Measurements from ENCODE around the gene USP30. TPM values are rescaled to one million over a fixed set of nuclear protein-coding genes. Genes with fewer than 3 reads are reported as not detected.

USP30 gene
- total RNA-seq, 1 donor from 2014 or later, result 13.0 TPM

GRCh38 chr12:109102491-109102890, 50.1 kb downstream of the USP30 start:
- TF ChIP-seq, protein P1, sequence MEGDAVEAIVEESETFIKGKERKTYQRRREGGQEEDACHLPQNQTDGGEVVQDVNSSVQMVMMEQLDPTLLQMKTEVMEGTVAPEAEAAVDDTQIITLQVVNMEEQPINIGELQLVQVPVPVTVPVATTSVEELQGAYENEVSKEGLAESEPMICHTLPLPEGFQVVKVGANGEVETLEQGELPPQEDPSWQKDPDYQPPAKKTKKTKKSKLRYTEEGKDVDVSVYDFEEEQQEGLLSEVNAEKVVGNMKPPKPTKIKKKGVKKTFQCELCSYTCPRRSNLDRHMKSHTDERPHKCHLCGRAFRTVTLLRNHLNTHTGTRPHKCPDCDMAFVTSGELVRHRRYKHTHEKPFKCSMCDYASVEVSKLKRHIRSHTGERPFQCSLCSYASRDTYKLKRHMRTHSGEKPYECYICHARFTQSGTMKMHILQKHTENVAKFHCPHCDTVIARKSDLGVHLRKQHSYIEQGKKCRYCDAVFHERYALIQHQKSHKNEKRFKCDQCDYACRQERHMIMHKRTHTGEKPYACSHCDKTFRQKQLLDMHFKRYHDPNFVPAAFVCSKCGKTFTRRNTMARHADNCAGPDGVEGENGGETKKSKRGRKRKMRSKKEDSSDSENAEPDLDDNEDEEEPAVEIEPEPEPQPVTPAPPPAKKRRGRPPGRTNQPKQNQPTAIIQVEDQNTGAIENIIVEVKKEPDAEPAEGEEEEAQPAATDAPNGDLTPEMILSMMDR (conservative IDR thresholded peaks at IDR 0.05; ENCODE audit: low read depth, low read length), result no peak
- no peak overlapping the region for H3K4me3 ChIP-seq (ENCODE audit: low read depth, low read length)
- DNase-seq (ENCODE audit: low read depth), result no peak

DNA sequence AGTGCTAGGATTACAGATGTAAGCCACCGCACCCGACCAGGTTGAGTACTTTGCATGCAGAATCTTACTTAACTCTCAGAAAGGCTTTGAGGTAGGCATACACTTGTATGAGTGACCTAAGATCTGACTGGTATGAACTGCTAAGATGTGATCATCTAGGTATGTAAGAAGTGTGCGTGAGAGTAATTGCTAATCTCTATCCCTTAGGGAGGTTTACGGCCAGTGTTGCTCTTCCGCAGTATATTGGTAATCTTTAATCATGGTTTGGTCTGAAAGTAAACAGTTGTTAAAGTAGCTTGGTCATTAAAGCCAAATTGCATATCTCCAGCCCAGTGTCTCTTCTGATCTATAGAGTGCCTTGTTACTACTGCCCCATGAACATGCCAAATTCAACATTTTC, 52.8 kb downstream of the USP30 start:
- DNase-seq (ENCODE audit: low read depth), result no peak
- TF ChIP-seq, protein P1 (conservative IDR thresholded peaks at IDR 0.05; ENCODE audit: low read depth, low read length), result no peak
- H3K4me3 ChIP-seq (ENCODE audit: low read depth, low read length), result no peak overlapping the region

DNA sequence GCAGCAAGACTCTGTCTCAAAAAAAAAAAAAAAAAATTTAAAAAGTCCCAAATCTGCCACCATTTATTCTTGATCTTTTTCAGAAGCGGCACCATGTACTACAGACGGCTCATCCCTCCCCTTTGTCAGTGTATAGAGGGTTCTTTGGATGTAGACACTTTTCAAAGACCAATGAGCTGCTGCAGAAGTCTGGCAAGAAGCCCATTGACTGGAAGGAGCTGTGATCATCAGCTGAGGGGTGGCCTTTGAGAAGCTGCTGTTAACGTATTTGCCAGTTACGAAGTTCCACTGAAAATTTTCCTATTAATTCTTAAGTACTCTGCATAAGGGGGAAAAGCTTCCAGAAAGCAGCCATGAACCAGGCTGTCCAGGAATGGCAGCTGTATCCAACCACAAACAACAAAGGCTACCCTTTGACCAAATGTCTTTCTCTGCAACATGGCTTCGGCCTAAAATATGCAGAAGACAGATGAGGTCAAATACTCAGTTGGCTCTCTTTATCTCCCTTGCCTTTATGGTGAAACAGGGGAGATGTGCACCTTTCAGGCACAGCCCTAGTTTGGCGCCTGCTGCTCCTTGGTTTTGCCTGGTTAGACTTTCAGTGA, 57.5 kb downstream of the USP30 start:
- H3K4me3 ChIP-seq (ENCODE audit: low read depth, low read length), result no peak overlapping the region
- TF ChIP-seq, protein P1 (conservative IDR thresholded peaks at IDR 0.05; ENCODE audit: low read depth, low read length), result no peak
- DNase-seq (ENCODE audit: low read depth), result no peak

- H3K4me3 ChIP-seq (ENCODE audit: low read depth, low read length), result peak overlapping the region; percentile 71
- no peak for DNase-seq (ENCODE audit: low read depth)
- TF ChIP-seq, protein P1 (conservative IDR thresholded peaks at IDR 0.05; ENCODE audit: low read depth, low read length), result no peak
These were observed 58.7 kb downstream of the USP30 start for GRCh38 chr12:109110988-109111495.

- TF ChIP-seq, protein P1 (conservative IDR thresholded peaks at IDR 0.05; ENCODE audit: low read depth, low read length), result no peak
- DNase-seq (ENCODE audit: low read depth), result no peak
- no peak overlapping the region for H3K4me3 ChIP-seq (ENCODE audit: low read depth, low read length)
These were observed 60.5 kb downstream of the USP30 start for GRCh38 chr12:109112720-109113465.

- DNase-seq (ENCODE audit: low read depth), result no peak
- TF ChIP-seq, protein P1 (conservative IDR thresholded peaks at IDR 0.05; ENCODE audit: low read depth, low read length), result no peak
- H3K4me3 ChIP-seq (ENCODE audit: low read depth, low read length), result no peak overlapping the region
These were observed 61.4 kb downstream of the USP30 start for GRCh38 chr12:109113661-109114321.
